Effector CD4-positive, alpha-beta T cell (primary cell): ENCODE results near the gene CCP110.

ENCODE experiments used
- DNase-seq: peaks from one replicate; pipeline ENCODE4 v3.0.0-alpha.2; 2020

The CCP110 gene

GRCh38 chr16:19549673-19550072 is 25.9 kb downstream of the CCP110 start:
- no peak for DNase-seq

DNA sequence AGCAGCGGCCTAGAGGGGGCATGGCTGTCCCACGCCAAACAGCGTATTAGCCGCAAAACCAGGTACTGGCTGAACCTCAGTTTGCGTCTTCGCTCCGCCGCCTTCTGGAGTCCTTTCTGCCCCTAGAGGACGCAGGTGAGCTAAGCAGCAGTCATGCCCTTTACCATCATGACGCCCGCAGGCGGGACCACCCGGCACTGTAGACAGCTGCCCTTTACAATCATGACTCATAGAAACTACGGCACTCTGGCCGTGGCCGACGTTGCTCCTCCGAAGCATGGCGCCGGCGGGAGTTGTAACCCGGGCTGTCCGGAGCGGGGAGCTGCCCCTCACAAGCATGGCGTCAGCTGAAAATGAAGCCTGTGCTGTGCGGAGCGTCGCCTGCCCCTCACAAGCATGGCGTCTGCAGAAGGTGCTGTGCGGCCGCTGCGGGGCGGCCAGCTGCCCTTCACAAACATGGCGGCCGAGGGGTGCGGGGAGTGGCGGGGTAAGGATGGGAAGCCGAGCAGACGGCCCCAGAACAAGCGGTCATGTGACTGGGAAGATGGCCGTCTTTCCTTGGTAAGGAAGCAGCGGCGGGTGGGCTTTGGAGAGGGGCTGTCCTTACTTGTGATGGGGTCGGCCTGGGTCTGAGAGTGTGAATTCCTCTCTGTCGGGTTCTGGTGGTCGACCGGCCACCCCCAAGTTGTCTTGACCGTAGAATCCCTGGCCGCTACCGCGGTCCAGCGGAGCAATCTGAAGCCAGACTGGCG is 31.6 kb downstream of the CCP110 start, which contains the start of gene VPS35L:
TSS of gene VPS35L (plus strand) at position 518 of the 752 bp plus-strand sequence. CDS start at position 545, 27 bp downstream.
- DNase-seq, result peak; percentile 97

GRCh38 chr16:19555938-19556771 is 32.4 kb downstream of the CCP110 start:
- no peak for DNase-seq

- DNase-seq, result peak; percentile 24
Observed at GRCh38 chr16:19559242-19559910, 35.6 kb downstream of the CCP110 start.

GRCh38 chr16:19560078-19560477 is 36.3 kb downstream of the CCP110 start:
- no peak for DNase-seq

GRCh38 chr16:19563377-19563776 is 39.6 kb downstream of the CCP110 start:
- no peak for DNase-seq

DNA sequence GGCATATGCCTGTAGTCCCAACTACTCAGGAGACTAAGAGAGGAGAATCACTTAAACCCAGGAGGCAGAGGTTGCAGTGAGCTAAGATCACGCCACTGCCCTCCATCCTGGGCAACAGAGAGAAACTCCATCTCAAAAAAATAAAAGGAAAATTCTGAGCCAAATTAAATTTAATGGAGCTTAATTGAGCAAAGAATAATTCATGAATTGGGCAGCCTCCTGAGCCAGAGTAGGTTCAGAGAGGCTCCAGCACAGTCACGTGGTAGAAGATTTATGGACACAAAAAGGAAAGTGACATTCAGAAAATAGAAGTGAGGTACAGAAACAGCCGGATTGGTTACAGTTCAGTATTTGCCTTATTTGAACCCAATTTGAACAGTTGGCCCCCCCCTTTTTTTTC is 42.6 kb downstream of the CCP110 start:
- DNase-seq, result no peak

DNA sequence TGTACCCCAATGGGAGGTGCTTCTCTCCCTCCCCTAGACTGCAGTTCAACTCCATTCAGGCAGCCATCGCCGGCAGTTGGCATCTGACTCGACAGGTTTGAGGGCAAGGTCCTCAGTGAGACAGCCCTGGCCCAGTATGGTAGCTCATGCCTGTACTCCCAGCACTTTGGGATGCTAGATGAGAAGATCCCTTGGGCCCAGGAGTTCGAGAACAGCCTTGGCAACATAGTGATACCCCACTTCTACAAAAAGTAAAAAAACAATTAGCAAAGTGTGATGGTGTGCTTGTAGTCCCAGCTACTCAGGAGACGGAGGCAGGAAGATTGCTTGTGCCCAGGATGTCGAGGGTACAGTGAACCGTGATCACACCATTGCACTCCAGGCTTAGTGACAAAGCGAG is 43.8 kb downstream of the CCP110 start:
- no peak for DNase-seq

- DNase-seq, result no peak
Observed at GRCh38 chr16:19573997-19574396, 50.3 kb downstream of the CCP110 start.

DNA sequence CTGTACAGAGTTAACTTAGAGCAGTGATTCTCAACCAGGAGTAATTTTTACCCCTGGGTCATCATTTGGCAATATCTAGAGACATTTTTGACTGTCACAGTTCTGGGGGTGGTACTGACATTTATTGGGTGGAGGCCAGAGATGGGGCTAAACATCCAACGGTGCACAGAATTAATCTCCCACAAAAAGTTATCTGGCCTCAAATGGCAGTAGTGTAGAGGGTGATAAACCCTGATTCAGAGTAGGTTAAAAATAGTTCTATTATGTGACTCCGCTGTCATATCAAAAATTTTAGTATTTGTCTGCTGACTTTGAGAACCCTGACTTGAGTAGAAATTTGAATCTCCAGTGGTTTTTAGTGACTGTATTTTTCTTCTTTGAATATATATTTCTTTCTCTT is 50.9 kb downstream of the CCP110 start:
- DNase-seq, result no peak

- DNase-seq, result no peak
Observed at GRCh38 chr16:19578378-19578971, 54.7 kb downstream of the CCP110 start.

DNA sequence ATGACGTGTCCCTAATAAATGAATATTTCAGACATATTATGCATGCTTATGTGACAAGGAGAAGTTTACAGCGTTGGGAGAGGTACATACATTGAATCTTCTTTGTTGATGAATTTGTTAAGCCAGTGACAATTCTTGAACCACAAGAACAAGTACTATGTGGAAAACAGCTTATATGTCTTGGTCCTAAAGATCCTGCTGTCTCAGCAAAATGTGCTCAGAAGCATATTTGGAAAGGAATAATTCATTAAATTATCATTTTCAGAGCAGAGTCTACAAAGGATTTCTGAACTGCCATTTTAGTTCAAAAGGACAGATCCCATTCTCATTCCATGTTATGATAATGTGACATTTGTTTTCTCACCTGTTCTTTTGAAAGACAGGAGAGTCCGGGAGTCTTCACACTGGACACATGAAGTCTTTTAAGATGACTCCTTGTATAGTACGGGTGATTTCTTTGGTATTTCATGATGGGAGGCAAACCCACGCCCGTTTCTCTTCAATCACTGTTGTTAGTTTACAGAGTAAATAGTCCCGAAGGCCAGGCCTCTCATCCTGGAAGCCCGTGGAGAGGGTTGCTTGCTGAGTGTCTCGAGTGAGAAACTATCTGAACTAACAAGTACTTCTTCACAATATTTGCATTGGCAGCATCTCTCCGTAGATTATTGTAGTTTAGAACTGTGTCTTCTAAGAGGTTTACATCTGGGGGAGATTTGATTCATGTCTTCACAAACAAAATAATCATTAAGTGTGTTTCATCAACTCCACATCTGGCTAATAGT is 58.5 kb downstream of the CCP110 start:
- DNase-seq, result no peak

DNA sequence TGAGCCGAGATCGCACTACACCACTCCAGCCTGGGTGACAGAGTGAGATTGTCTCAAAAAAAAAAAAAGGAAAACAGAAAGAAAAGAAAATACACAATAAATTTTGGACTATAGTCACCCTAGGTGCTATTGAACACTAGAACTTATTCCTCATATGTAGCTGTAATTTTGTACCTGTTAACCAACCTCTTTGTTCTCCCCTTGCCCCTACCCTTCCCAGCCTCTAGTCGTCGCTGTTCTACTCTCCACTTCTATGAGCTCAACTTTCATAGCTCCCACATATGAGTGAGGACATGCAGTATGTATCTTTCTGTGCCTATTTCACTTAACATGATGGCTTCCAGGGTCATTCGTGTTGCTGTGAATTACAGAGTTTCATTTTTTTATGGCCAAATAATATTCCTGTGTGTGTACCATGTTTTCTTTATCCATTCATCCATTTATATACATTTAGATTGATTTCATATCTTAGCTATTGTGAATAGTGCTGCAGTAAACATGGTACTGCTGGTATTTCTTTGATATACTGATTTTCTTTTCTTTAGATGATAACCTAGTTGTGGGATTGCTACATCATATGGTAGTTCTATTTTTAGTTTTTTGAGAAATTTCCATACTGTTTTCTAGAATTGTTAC is 60.0 kb downstream of the CCP110 start:
- no peak for DNase-seq

DNA sequence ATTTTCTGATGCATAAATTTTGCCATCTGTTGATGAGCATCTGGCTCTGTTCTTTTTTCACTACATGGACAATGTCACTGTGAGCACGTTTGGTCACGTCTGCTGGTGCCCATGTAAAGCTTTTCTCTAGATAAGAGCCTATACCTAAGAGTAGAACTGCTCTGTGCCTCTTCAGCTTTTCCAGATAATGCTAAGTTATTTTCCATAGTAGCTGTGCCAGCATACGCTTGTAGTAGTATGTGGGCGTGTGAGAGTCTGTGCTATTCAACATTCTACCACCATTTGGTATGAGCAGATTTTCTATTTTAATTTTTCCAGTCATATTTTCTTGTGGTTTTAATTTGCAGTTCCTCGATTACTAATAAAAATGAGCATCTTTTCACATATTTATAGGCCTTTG is 64.9 kb downstream of the CCP110 start:
- DNase-seq, result no peak

DNA sequence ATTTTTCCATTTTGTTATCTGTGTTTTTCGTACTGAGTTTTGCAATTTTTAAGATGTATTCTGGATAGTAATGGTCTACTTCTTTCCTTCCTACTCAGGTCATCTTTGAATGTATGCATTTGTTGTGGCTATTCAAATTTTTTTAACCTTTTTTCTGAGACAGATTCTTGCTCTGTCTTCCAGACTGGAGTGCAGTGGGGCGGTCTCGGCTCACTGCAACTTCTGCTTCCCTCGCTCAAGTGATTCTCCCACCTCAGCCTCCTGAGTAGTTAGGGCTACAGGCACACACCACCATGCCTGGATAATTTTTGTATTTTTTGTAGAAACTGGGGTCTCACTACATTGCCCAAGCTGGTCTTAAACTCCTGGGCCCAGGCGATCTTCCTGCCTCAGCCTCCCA is 65.4 kb downstream of the CCP110 start:
- no peak for DNase-seq

DNA sequence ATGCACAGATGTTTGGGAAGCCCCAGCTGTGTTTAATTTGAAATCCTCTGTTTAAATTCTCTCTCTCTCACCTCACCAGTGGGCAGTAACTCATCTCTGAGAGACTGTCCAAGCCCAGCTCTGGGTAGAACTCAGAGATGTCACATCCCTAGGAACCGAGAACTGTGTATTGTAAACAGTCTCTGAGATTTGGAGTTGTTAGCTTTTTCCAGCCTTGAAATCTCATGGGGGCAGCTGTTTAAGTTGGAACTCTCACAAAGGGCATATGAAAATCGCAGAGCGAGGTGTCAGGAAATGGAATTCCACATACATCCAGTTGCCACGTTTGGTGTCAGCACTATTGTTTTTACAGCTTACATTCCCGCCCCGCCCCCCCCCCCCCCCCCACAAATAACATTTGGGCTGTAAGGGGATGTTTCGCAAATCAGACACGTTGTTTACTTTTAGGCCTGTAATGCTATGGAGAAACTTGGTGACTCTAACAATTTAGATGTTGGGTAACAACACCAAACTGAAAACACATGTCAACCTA is 66.1 kb downstream of the CCP110 start:
- DNase-seq, result no peak

- DNase-seq, result no peak
Observed at GRCh38 chr16:19595043-19595767, 71.5 kb downstream of the CCP110 start.

DNA sequence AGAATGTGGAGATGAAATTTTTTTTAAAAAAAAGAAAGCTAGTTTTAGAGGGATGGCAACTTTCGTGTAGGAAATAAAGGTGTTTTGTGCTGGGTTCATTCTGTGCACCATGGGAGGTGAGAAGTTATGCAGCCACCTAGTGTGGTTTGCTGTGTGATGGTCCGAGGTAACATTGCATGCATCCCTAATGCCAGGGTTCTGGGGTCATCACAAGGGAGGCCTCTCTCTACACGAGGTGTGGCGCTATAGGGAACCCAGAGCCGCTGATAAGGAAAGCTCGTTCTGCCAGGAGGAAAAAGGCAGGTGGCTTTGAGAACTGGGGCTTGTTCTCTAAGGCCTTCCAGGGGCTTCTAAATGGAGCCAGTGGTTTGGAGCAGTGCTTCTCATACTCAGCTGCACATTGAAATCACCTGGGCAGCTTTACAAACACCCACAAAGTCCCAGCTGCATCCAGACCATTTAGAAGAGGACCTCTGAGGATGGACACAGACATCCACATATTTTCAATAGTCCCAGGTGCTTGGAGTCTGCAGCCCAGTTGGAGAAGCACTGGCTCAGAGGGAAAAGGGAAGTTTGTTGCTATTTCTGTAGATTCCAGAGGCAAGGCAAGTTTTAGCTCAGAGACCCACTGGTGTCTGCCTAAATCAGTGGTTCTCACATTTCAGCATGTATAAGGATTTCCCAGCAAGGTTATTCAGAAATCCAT is 75.2 kb downstream of the CCP110 start:
- DNase-seq, result no peak

- no peak for DNase-seq
Observed at GRCh38 chr16:19599968-19600716, 76.4 kb downstream of the CCP110 start.
